GM21390 (cell line): ENCODE results near the gene ZNF853.
"Not testable (repeated sequence)": the region's sequence is repeated elsewhere in the genome, so short reads cannot be mapped to it uniquely, and the experiment has no call there.

Experiments used
- ATAC-seq: cut with Tn5 transposase; IDR thresholded peaks from one replicate; pipeline ENCODE4 v1.9.1; 2021; ENCODE audit not compliant: unreplicated experiment

ZNF853 gene

GRCh38 chr7:6606866-6607583 is 8.4 kb upstream of the ZNF853 start:
- no peak for ATAC-seq

GRCh38 chr7:6607651-6608051 is 7.8 kb upstream of the ZNF853 start:
- ATAC-seq = no peak

- no peak for ATAC-seq
Measured at GRCh38 chr7:6608081-6608480, 7.3 kb upstream of the ZNF853 start.

GRCh38 chr7:6608794-6609193 is 6.6 kb upstream of the ZNF853 start:
- no peak for ATAC-seq

GRCh38 chr7:6612819-6613218 is 2.6 kb upstream of the ZNF853 start:
- ATAC-seq = no peak

GRCh38 chr7:6613706-6614105 is 1.7 kb upstream of the ZNF853 start:
- no peak for ATAC-seq

- no peak for ATAC-seq
Measured at GRCh38 chr7:6615723-6616555, 529 bp downstream of the ZNF853 start.

GRCh38 chr7:6616854-6617643 is 1.6 kb downstream of the ZNF853 start:
- no peak for ATAC-seq

GRCh38 chr7:6618621-6619020 is 3.2 kb downstream of the ZNF853 start:
- no peak for ATAC-seq

- ATAC-seq = no peak
Measured at GRCh38 chr7:6619961-6620360, 4.6 kb downstream of the ZNF853 start.

- no peak for ATAC-seq
Measured at GRCh38 chr7:6621195-6622133, 6.1 kb downstream of the ZNF853 start.

- ATAC-seq = no peak
Measured at GRCh38 chr7:6622134-6622710, 6.8 kb downstream of the ZNF853 start.

- ATAC-seq = peak; percentile 65
Measured at GRCh38 chr7:6623589-6624245, 8.3 kb downstream of the ZNF853 start.

GRCh38 chr7:6624246-6624611 is 8.8 kb downstream of the ZNF853 start:
- no peak for ATAC-seq

GRCh38 chr7:6628045-6628444 is 12.6 kb downstream of the ZNF853 start:
- no peak for ATAC-seq

- ATAC-seq = no peak
Measured at GRCh38 chr7:6630007-6630849, 14.8 kb downstream of the ZNF853 start.

GRCh38 chr7:6631605-6632004 is 16.2 kb downstream of the ZNF853 start:
- no peak for ATAC-seq

- ATAC-seq = no peak
Measured at GRCh38 chr7:6634021-6634420, 18.6 kb downstream of the ZNF853 start.

- not testable (repeated sequence) for ATAC-seq
Measured at GRCh38 chr7:6634971-6635370, 19.6 kb downstream of the ZNF853 start.
